Renal cortex interstitium (tissue), 11 donors: Measurements from ENCODE around the gene NMNAT1. TPM values are rescaled to one million over a fixed set of nuclear protein-coding genes. Genes with fewer than 3 reads are reported as not detected.
"Not testable (repeated sequence)": the region's sequence is repeated elsewhere in the genome, so short reads cannot be mapped to it uniquely, and the experiment has no call there.

ENCODE experiments used
- DNase-seq, 11 donors: peaks; one replicate each; pipeline ENCODE4 v3.0.0-alpha.2; 2013; ENCODE audit warnings: low read depth in 9 of 11, low spot score in 4 of 11; ENCODE audit errors: extremely low read depth in 1 of 11
- polyA plus RNA-seq, 3 donors: library from polyadenylated mRNA; unstranded; fragments of 120-200 nt; gene quantifications; one replicate each; pipeline ENCODE4 v1.2.1, GENCODE V29; 2013; ENCODE audit not compliant: insufficient read length in 3 of 3

NMNAT1 gene
- polyA plus RNA-seq, 3 donors, result 21.5 to 23.9 (median 22.0) TPM

DNA sequence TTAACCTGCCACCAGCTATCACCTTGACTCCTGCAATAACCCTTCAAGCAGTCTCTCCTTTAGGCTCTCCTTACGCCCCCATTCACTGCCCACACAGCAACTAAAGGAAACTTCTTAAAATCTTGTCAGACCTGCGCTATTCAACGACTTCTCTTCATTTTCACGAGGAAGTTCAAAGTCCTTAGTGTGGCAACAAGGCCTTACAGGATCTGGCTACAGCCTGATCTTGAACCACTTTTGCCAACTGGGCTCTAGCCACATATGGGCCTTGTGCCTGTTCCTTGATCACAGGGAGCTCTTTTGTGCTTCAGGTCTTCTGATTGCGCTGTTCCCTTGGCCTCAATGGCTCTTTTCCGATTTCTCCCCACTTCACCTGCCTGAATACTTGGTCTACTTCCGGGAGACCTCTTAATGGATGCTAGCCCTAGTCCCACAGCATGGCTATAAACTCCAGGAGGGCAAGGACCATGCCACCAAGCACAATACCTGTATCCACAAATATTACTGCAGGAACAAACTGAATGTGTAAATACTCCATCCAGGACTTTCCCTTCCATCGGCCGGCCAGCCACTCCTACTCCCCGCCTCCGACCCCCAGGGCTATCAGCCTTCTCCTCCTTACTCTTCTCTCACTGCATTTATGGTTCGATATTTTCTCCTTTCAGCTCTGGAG lies 30.9 kb upstream of the NMNAT1 start:
- no peak for DNase-seq

DNA sequence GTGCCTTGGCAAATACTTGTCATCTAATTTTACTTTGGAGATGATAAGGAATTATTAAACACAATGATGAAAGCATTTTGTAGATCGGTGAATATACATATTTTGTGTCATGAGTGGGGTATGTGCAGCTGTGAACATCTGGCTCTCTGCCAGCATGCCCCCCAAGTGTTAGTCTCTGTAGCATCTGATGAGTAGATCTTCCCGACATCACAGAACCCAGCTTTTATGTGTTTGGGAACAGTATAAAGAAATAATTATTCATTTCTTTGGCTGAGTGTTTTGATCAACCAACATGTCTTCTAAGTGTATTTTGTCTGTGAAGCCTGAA lies 28.7 kb upstream of the NMNAT1 start:
- no peak for DNase-seq

DNA sequence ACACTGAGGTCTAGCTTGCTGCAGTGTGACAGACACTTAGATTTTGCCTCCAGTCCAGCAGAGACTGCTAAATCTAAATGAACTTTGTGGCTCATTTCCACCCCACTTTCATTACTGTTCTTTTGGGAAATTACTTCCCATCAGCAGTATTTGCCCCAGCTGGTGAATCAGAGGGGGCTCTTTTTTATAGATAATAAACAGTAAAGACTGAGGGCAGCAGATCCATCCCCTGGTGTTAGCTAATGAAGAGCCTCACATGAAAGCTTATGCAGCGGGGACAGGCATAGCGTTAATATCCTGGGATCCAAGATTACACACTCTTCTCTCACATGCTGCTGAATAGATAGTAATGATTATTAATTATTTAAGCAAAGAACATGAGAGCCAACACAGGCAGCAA lies 26.8 kb upstream of the NMNAT1 start:
- DNase-seq, result no peak

DNA sequence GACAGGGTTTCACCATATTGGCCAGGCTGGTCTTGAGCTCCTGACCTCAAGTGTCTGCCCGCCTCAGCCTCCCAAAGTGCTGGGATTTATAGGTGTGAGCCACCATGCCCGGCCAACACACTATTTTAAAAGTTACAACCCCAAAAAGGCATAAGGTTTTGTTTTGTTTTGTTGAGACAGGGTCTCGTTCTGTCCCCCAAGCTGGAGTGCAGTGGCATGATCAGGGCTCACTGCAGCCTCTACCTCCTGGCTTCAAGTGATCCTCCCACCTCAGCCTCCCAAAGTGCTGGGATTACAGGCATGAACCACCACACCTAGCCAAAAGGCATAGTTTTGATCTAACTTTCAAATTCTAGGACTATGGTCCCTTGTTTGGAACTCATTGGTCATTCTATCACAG lies 25.8 kb upstream of the NMNAT1 start:
- DNase-seq, result not testable (repeated sequence)

DNA sequence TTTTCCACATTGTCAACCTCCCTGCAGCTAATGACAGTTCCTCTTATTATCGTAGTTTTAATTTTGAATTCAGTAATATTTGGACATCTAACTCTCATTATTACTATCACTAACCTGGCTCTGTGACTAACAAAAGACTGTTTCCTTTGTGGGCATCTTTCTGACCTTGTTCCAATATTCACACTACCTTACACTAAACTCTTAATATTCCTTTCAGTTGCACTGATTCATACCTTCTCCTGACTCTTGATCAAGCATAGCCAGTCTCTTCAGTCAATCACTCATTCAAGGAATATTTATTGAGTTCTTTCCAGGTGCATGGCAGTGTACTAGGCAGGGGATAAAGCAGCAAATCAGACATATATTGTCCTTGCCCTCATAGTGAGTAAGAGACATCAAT lies 25.4 kb upstream of the NMNAT1 start:
- no peak for DNase-seq

GRCh38 chr1:9920606-9921005 lies 22.7 kb upstream of the NMNAT1 start:
- no peak for DNase-seq

DNA sequence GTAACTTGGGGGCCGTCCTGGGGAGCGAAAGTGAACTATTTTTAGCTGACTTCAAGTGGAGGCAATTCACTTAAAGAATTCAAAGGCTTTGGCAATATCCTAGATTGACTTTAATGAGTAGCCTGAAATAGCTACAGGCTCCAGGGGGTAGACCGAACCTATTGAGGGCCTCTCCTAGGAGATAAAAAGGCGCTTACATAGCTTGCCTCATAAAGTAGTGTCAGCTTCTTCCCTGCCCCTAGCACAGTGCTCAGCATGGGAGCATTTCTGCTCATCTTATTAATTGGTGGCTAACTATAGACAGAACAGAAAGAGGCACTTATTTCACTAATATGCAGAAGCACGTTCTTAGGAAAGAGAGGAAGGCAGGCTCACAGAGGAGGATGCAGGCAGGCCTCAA lies 20.9 kb upstream of the NMNAT1 start:
- DNase-seq, result no peak

DNA sequence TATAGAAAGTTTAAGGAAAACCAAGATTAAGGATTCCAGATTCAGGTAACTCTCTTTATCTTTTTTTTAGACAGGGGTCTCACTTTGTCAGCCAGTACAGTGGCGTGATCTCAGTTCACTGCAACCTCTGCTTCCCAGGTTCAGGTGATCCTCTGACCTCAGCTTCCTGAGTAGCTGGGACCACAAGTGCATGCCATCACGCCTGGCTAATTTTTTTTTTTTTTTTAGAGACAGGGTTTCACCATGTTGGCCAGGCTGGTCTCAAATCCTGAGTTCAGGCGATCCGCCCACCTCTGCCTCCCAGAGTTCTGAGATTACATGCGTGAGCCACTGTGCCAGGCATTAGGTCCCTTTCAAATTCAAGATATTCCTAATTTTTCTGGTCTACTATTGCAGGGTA lies 16.0 kb upstream of the NMNAT1 start:
- DNase-seq, result no peak

GRCh38 chr1:9929431-9930385 lies 13.6 kb upstream of the NMNAT1 start:
- DNase-seq, result no peak

DNA sequence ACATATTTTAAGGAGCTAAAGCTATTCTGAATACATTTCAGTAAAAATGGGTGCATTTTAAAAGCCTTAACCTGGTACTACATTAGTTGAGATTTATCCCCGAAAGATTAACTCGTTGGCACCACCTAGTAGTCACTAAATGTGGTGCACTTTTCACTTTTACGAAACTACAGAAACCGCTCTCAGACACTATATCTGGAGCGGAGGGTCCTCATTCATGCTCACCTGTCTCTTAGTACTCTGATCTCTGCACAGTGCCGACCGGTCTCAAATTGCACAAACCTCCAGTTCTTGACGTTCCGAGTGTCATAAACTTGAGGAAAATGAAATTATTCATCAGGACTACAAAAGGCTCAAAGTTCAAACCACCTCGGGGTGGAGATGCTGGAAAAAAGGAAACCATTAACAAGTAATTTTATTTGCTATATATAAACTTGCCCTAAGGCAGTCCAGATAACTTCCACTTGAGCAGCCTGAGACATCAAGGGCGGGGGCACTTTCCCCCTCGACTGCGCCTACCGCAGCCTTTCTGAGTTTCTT lies 806 bp upstream of the NMNAT1 start:
- DNase-seq, result peak in 8 of 11 donors; percentile 22 to 47 (median 28)

GRCh38 chr1:9946315-9946714 lies 3.0 kb downstream of the NMNAT1 start:
- no peak for DNase-seq

GRCh38 chr1:9957726-9958125 lies 14.5 kb downstream of the NMNAT1 start:
- no peak for DNase-seq

DNA sequence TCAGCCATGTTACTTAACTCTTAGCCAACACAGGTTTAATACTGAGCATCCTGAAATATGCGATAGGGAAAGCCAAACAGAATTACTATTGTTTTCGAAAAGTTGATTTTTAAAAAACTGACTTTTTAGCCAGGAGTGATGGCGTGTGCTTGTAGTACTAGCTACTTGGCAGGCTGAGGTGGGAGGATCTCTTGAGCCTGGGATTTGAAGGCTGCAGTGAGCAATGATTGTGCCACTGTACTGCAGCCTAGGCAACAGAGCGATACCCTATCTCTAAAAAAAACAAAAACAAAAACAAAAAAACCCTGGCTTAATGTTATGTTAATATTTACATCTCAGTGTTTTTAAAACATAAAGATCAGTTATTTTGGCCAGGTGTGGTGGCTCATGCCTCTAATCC lies 16.7 kb downstream of the NMNAT1 start:
- no peak for DNase-seq

DNA sequence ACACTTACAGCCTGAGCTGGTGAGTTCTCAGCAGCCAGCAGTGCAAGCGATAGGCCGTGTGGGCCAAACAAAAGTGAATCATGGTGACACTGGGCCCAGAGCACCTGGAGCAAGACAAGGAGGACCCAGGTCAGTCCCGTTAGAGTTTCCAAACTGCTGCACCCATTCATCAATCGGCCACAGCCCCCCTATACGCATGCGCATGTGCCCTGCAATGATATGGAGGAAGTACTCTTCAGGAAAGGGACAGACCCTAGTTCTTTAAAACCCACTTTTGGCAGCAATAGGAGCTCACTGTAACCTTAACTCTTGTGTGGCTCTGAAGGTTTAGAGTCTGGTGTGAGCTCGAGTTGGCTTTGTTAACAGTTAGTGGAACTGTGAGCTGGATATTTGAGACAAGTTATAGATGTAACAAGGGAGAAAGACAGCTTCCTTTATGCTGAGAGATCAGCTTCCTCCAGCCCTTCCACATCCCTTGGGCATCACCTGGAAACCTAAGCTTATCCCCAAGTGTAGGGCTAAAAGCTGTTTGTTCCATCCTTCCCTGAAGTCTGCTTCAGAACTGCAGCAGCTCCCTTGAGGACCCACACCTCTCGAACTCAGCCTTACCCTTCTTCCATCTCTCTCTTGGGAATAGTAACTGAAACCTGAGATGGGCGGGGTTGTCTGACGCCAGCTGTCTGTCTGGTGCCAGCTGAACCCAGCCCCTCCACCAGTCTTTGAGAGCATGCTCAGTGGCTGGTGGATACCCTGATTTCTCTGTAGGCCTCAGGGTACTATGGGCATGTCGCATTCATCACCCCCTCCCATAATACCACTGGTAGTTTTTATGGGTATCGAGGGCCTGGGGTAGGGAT lies 17.7 kb downstream of the NMNAT1 start:
- DNase-seq, result peak in 2 of 11 donors; percentile 22 to 27

DNA sequence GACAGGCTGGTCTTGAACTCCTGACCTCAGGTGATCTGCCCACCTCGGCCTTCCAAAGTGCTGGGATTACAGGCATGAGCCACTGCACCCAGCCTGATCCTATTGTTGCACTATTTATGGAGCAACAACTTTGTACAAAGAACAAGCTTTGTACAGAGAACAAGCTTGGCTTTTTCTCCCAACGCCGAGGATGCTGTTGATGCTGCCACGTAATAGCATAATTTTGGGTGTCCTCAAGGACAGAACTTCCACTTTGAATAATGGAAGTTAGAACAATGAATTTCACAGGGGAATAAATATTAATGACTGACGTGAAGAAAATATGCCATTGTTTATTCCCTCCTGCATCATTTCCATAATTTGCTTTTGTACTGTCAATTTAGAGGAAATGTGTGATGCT lies 41.0 kb downstream of the NMNAT1 start:
- no peak for DNase-seq

DNA sequence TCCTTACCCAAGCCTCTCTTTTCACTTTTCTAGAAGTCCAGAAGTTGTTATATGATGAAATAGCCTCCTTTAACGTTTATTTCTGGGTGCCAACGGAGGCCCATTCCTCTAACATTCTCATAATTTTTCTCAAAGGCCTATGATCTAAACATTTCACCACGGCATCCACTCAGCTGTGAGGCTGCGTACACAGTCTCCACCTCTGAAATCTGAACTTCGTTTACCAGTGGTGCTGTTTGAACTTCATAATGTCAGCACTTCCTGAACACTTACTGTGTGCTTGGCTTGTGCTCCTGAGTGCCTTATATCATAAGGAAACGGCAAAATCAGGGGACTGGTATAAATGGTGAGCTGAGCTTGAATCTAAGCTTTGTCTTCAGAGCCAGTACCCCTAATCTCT lies 41.7 kb downstream of the NMNAT1 start:
- DNase-seq, result no peak

GRCh38 chr1:9989773-9990172 lies 46.5 kb downstream of the NMNAT1 start:
- DNase-seq, result no peak

GRCh38 chr1:9990944-9991343 lies 47.7 kb downstream of the NMNAT1 start:
- no peak for DNase-seq

- DNase-seq, result no peak
Observed at GRCh38 chr1:9992910-9993309, 49.6 kb downstream of the NMNAT1 start.
